Right atrium auricular region (tissue), 2 donors: ENCODE results near the gene PDHX. TPM values are rescaled to one million over a fixed set of nuclear protein-coding genes. Genes with fewer than 3 reads are reported as not detected.

Experiments used
- DNase-seq: peaks from one replicate; pipeline ENCODE4 v3.0.0-alpha.2; 2019; ENCODE audit warnings: low spot score
- H3K27ac ChIP-seq, 2 donors: fragments of 200-600 bp; sonication (generic); 1 replicate in 1 of 2; 2 replicates in 1 of 2; pipeline ENCODE4 v1.5.1; 2016 to 2019
- H3K27me3 ChIP-seq, 2 donors: fragments of 200-600 bp; sonication (generic); one replicate each; pipeline versions ENCODE4 v1.5.1 to v1.6.0; 2017 to 2019
- H3K36me3 ChIP-seq: fragments of 200-600 bp; sonication (generic); one replicate; pipeline ENCODE4 v1.5.1; 2016
- H3K4me1 ChIP-seq, 2 donors: fragments of 200-600 bp; sonication (generic); one replicate each; pipeline versions ENCODE4 v1.5.1 to v1.6.0; 2017 to 2019
- H3K4me3 ChIP-seq, 2 donors: fragments of 200-600 bp; sonication (generic); 1 replicate in 1 of 2; 2 replicates in 1 of 2; pipeline ENCODE4 v1.5.1; 2017 to 2019; ENCODE audit warnings: mild to moderate bottlenecking in 1 of 2, moderate library complexity in 1 of 2
- H3K9me3 ChIP-seq, 2 donors: fragments of 200-600 bp; sonication (generic); one replicate each; pipeline ENCODE4 v1.5.1; 2019
- CTCF ChIP-seq, 2 donors: fragments of 200-600 bp; sonication (generic); IDR thresholded peaks; one replicate each; pipeline ENCODE4 v1.5.1; 2019; ENCODE audit warnings: antibody characterized with exemption in 2 of 2
- total RNA-seq, 2 donors: library from RNA; depleted of rRNA; stranded (reverse); fragments of >200 nt; gene quantifications; one replicate each; pipeline ENCODE4 v1.1.0, GENCODE V29; 2016

Gene PDHX
- total RNA-seq, 2 donors from 2014 or later = 47.2 to 94.0 TPM

- TF ChIP-seq CTCF (IDR thresholded peaks at IDR 0.05) = no peak
- H3K27ac ChIP-seq = no peak overlapping the region
- H3K27me3 ChIP-seq = no peaks in the 10 kb centered on the region
- no peak for DNase-seq
- H3K4me1 ChIP-seq = no peaks in the 10 kb centered on the region
- peaks cover 23% of the 10 kb centered on the region for H3K36me3 ChIP-seq
- H3K4me3 ChIP-seq = no peak overlapping the region
- no peaks in the 10 kb centered on the region for H3K9me3 ChIP-seq
These were observed 68.1 kb downstream of the PDHX start for GRCh38 chr11:34984514-34984913.

GRCh38 chr11:34986883-34987520 is 70.6 kb downstream of the PDHX start:
- Histone ChIP-seq H3K27ac (no peak overlapping the region), H3K9me3 (no peaks in the 10 kb centered on the region), H3K4me1 (no peaks in the 10 kb centered on the region), H3K27me3 (no peaks in the 10 kb centered on the region), H3K4me3 (no peak overlapping the region), H3K36me3 (peaks cover 18% of the 10 kb centered on the region)
- TF ChIP-seq CTCF (IDR thresholded peaks at IDR 0.05) = no peak
- no peak for DNase-seq

GRCh38 chr11:34987617-34988016 is 71.2 kb downstream of the PDHX start:
- H3K4me1 ChIP-seq = no peaks in the 10 kb centered on the region
- TF ChIP-seq CTCF (IDR thresholded peaks at IDR 0.05) = no peak
- no peaks in the 10 kb centered on the region for H3K27me3 ChIP-seq
- no peak overlapping the region for H3K4me3 ChIP-seq
- H3K9me3 ChIP-seq = no peaks in the 10 kb centered on the region
- H3K27ac ChIP-seq = no peak overlapping the region
- no peak for DNase-seq
- H3K36me3 ChIP-seq = peaks cover 18% of the 10 kb centered on the region

GRCh38 chr11:34988294-34989255 is 72.2 kb downstream of the PDHX start:
- no peak for DNase-seq
- Histone ChIP-seq H3K9me3 (no peaks in the 10 kb centered on the region), H3K4me3 (no peak overlapping the region), H3K27me3 (no peaks in the 10 kb centered on the region), H3K4me1 (no peaks in the 10 kb centered on the region), H3K36me3 (peaks cover 18% of the 10 kb centered on the region), H3K27ac (no peak overlapping the region)
- no peak for TF ChIP-seq CTCF (IDR thresholded peaks at IDR 0.05)

- no peaks in the 10 kb centered on the region for H3K9me3 ChIP-seq
- no peak for DNase-seq
- H3K36me3 ChIP-seq = peaks cover 2% of the 10 kb centered on the region
- no peak overlapping the region for H3K27ac ChIP-seq
- no peak for TF ChIP-seq CTCF (IDR thresholded peaks at IDR 0.05)
- no peaks in the 10 kb centered on the region for H3K4me1 ChIP-seq
- no peaks in the 10 kb centered on the region for H3K27me3 ChIP-seq
- H3K4me3 ChIP-seq = no peak overlapping the region
These were observed 74.5 kb downstream of the PDHX start for GRCh38 chr11:34990916-34991315.
